A549 (cell line): ENCODE measurements around the gene THBS3. TPM values are rescaled to one million over a fixed set of nuclear protein-coding genes. Genes with fewer than 3 reads are reported as not detected.

Experiments used
- ATAC-seq, 2 experiments: fragments of 200-7000 bp in 1 of 2; fragments of >200 bp in 1 of 2; cut with Nextera tagmentation in 1 of 2; cut with Tn5 transposase in 1 of 2; 3 replicates each; pipeline versions ENCODE4 v1.8.0 to v1.9.1; 2018 to 2020; ENCODE audit warnings: mild to moderate bottlenecking in 1 of 2, moderate library complexity in 1 of 2
- CTCF ChIA-PET: fragments of 300-600 bp; sonication (Branson Sonifier 250); formaldehyde crosslinking; extraction: SDS; loops from one replicate; lab custom pipeline; 2021; ENCODE audit warnings: antibody characterized with exemption, inconsistent platforms; lab: Yijun Ruan, JAX
- POLR2A ChIA-PET: fragments of 350-600 bp; formaldehyde crosslinking; extraction: SDS; loops from one replicate; lab custom pipeline; 2021; ENCODE audit warnings: antibody characterized with exemption, inconsistent platforms; lab: Yijun Ruan, JAX
- DNase-seq, 2 experiments: peaks; one replicate each; pipeline versions ENCODE4 v3.0.0 to v3.0.0-alpha.2; 2011 to 2016; ENCODE audit warnings: low read depth in 1 of 2, low spot score in 1 of 2
- FAIRE-seq: peaks from 2 replicates; lab custom pipeline; 2011; peaks lifted over from hg19 to GRCh38; lab: Jason Lieb, UNC
- H3K27ac ChIP-seq, 2 experiments: fragments of >200 bp; sonication (Bioruptor Twin); formaldehyde crosslinking; 3 replicates each; pipeline ENCODE4 v1.5.1; 2016 to 2017
- H3K4me1 ChIP-seq: fragments of >200 bp; sonication (Bioruptor Twin); formaldehyde crosslinking; 3 replicates; pipeline ENCODE4 v1.6.1; 2016
- H3K4me2 ChIP-seq: fragments of >200 bp; sonication (Bioruptor Twin); formaldehyde crosslinking; 3 replicates; pipeline ENCODE4 v1.6.1; 2016
- H3K4me3 ChIP-seq: fragments of >200 bp; sonication (Bioruptor Twin); formaldehyde crosslinking; 3 replicates; pipeline ENCODE4 v1.5.1; 2016
- H3K9me3 ChIP-seq: fragments of >200 bp; sonication (Bioruptor Twin); formaldehyde crosslinking; 3 replicates; pipeline ENCODE4 v1.6.1; 2016
- BCL3 ChIP-seq: fragments of >200 bp; sonication (Bioruptor Twin); formaldehyde crosslinking; IDR thresholded peaks from 3 replicates; pipeline ENCODE4 v1.6.1; 2016
- CBX2 ChIP-seq: fragments of 200-600 bp; sonication (generic); IDR thresholded peaks from 2 replicates; pipeline ENCODE4 v1.6.1; 2016; ENCODE audit warnings: low read depth, mild to moderate bottlenecking, borderline replicate concordance
- CHD2 ChIP-seq: fragments of 150-350 bp; IDR thresholded peaks from 2 replicates; pipeline ENCODE4 v1.6.1; 2014; ENCODE audit warnings: low read length; ENCODE audit not compliant: partially characterized antibody
- CTCF ChIP-seq: fragments of >200 bp; sonication (Bioruptor Twin); formaldehyde crosslinking; IDR thresholded peaks from 3 replicates; pipeline ENCODE4 v1.5.1; 2016
- FOSB ChIP-seq: fragments of 250-450 bp; sonication (Bioruptor Pico); IDR thresholded peaks from 2 replicates; pipeline ENCODE4 v1.5.0; 2020; ENCODE audit warnings: mild to moderate bottlenecking, moderate library complexity
- FOSL2 ChIP-seq, 2 experiments: fragments of 450-650 bp in 1 of 2; fragments of >200 bp in 1 of 2; sonication (Bioruptor Twin) in 1 of 2; formaldehyde crosslinking; IDR thresholded peaks; 2 replicates each; pipeline versions ENCODE4 v1.5.0 to v1.6.1; 2016 to 2020; ENCODE audit warnings: mild to moderate bottlenecking in 1 of 2, moderate library complexity in 1 of 2
- GATA3 ChIP-seq: IDR thresholded peaks from 2 replicates; pipeline ENCODE4 v1.6.1; 2012; ENCODE audit warnings: borderline replicate concordance
- HES2 ChIP-seq: fragments of >200 bp; sonication (Bioruptor Twin); formaldehyde crosslinking; IDR thresholded peaks from 2 replicates; pipeline ENCODE4 v1.6.1; 2016
- HEYL ChIP-seq: fragments of 250-450 bp; sonication (Bioruptor Pico); IDR thresholded peaks from 2 replicates; pipeline ENCODE4 v1.8.0; 2021; ENCODE audit warnings: mild to moderate bottlenecking, moderate library complexity
- HOXA7 ChIP-seq: fragments of 250-450 bp; sonication (Bioruptor Pico); IDR thresholded peaks from 2 replicates; pipeline ENCODE4 v1.5.0; 2020; ENCODE audit warnings: mild to moderate bottlenecking, moderate library complexity
- MAFK ChIP-seq: fragments of 450-650 bp; IDR thresholded peaks from 2 replicates; pipeline ENCODE4 v1.6.1; 2014; ENCODE audit not compliant: partially characterized antibody
- NPAS2 ChIP-seq: fragments of 250-450 bp; sonication (Bioruptor Pico); IDR thresholded peaks from 2 replicates; pipeline ENCODE4 v1.8.0; 2022; ENCODE audit warnings: mild to moderate bottlenecking, moderate library complexity, borderline replicate concordance
- PHF8 ChIP-seq: fragments of 200-600 bp; sonication (generic); IDR thresholded peaks from 2 replicates; pipeline ENCODE4 v1.6.1; 2016; ENCODE audit warnings: low read depth, mild to moderate bottlenecking, antibody characterized with exemption, moderate library complexity, borderline replicate concordance
- RAD21 ChIP-seq, 2 experiments: fragments of >200 bp in 1 of 2; sonication (Bioruptor Twin) in 1 of 2; formaldehyde crosslinking in 1 of 2; IDR thresholded peaks in 1 of 2; conservative IDR thresholded peaks in 1 of 2; 2 replicates in 1 of 2; 3 replicates in 1 of 2; pipeline ENCODE4 v1.6.1; 2012 to 2018; ENCODE audit warnings: inconsistent platforms in 1 of 2
- RARB ChIP-seq: fragments of 250-450 bp; sonication (Bioruptor Pico); IDR thresholded peaks from 2 replicates; pipeline ENCODE4 v1.8.0; 2021; ENCODE audit warnings: mild to moderate bottlenecking, moderate library complexity
- RFX5 ChIP-seq: fragments of 450-650 bp; IDR thresholded peaks from 2 replicates; pipeline ENCODE4 v1.7.1; 2014; ENCODE audit warnings: antibody characterized with exemption, mild to moderate bottlenecking, moderate library complexity
- RNF2 ChIP-seq: fragments of 200-600 bp; sonication (generic); IDR thresholded peaks from 2 replicates; pipeline ENCODE4 v1.6.1; 2016; ENCODE audit warnings: low read depth, mild to moderate bottlenecking, antibody characterized with exemption, moderate library complexity, borderline replicate concordance
- SMC3 ChIP-seq: fragments of >200 bp; sonication (Bioruptor Twin); formaldehyde crosslinking; IDR thresholded peaks from 3 replicates; pipeline ENCODE4 v1.6.1; 2018; ENCODE audit warnings: inconsistent platforms
- SREBF2 ChIP-seq: fragments of 450-650 bp; IDR thresholded peaks from 2 replicates; pipeline ENCODE4 v1.6.1; 2014; ENCODE audit warnings: mild to moderate bottlenecking, moderate library complexity
- TFCP2L1 ChIP-seq: fragments of 250-450 bp; sonication (Bioruptor Pico); IDR thresholded peaks from 2 replicates; pipeline ENCODE4 v1.5.0; 2021; ENCODE audit warnings: mild to moderate bottlenecking
- ZC3H11A ChIP-seq: fragments of 450-650 bp; IDR thresholded peaks from 2 replicates; pipeline ENCODE4 v1.6.1; 2014; ENCODE audit warnings: antibody characterized with exemption, mild to moderate bottlenecking
- ZFP36 ChIP-seq: fragments of 450-650 bp; IDR thresholded peaks from 2 replicates; pipeline ENCODE4 v1.6.1; 2014; ENCODE audit warnings: borderline replicate concordance; ENCODE audit not compliant: partially characterized antibody
- WGBS: methylation state at CpG from one replicate; pipeline ENCODE4 v1.1.6; 2017; ENCODE audit errors: missing lambda C conversion rate; 5-methylcytosine and 5-hydroxymethylcytosine counted together
- polyA plus RNA-seq, 4 experiments: library from polyadenylated mRNA; depleted of rRNA in 3 of 4; stranded (reverse); fragments of >200 nt; fragmentation: RNase III in 1 of 4; extraction: RNeasy Plus Mini Kit Qiagen cat#74134 plus additional on column Dnase treatment in 1 of 4; gene quantifications; 2 replicates in 3 of 4; 3 replicates in 1 of 4; pipeline ENCODE4 v1.2.3, GENCODE V29; 2011 to 2017
- TF ChIP-seq, protein P1 (sequence below): IDR thresholded peaks from 2 replicates; pipeline ENCODE4 v1.6.1; 2012
- TF ChIP-seq, protein P2 (sequence below): fragments of 250-450 bp; sonication (Bioruptor Pico); IDR thresholded peaks from 2 replicates; pipeline ENCODE4 v1.5.0; 2020; ENCODE audit warnings: low read depth, mild to moderate bottlenecking, moderate library complexity
- TF ChIP-seq, protein P3 (sequence below): IDR thresholded peaks from 2 replicates; pipeline ENCODE4 v1.6.1; 2012; ENCODE audit warnings: low read depth, borderline replicate concordance

The THBS3 gene
- polyA plus RNA-seq, 2 of the 4 experiments (the other 2 are of a cell fraction): 12.1 to 13.8 TPM

DNA sequence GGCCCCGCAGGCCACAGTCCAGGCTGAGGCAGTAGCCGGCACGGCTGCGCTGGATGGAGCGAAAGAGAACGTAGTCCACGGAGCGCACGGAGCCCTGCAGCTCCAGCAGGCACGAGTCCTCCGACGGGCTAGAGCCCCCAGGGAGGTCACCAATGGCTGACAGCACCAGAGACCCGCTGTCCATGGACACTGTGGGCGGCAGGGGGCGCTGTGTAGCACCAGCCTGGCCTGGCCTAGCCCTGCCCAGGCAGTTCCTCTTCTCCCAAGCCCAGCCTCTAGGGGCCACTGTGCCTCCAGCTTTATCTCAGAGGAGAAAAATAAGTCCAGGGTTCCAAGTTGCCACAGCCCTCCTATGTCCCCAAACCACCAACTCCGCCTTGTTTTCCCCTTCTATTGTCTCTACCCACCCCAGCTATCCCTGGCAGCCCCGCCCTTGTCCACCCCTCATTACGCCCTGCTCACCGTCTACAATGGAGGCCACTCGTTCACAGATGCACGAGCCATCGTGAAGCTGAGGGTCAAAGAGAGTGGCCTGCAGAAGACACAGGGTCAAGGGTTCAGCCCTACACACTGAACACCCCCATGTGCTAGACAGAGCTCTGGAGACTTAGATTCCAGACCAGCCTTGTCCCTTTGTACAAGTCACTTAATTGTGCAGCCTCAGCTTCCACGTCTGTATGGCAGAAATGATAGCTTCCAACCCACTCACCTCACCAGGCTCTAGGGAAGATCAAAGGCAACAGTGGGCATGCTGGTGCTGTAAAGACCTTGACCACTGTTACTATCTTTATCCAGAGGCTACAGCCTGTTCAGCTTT lies 43.1 kb upstream of the THBS3 start:
- TF ChIP-seq HOXA7 (no peak), SMC3 (peak; percentile 87), CTCF (peak; percentile 99), NPAS2 (CRISPR knock-in tag) (no peak), SREBF2 (no peak), TFCP2L1 (no peak), HES2 (no peak), RAD21 (conservative IDR thresholded peaks at IDR 0.05 in 1 of 2, IDR thresholded peaks at IDR 0.05 in 1 of 2) (peak; percentile 88 to 90)
- TF ChIP-seq, protein P1, sequence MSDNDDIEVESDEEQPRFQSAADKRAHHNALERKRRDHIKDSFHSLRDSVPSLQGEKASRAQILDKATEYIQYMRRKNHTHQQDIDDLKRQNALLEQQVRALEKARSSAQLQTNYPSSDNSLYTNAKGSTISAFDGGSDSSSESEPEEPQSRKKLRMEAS: peak; percentile 65
- FAIRE-seq (no peak), DNase-seq (peak; percentile 91 to 98), ATAC-seq (peak; percentile 82 to 92)
- Histone ChIP-seq H3K4me3 (no peak overlapping the region), H3K4me1 (peaks cover 19% of the 10 kb centered on the region), H3K4me2 (peak overlapping the region; percentile 52; the same call in 2 of the 3 replicates), H3K9me3 (no peaks in the 10 kb centered on the region), H3K27ac (peak overlapping the region in 1 of 2 experiments; percentile 76; a peak in 3 of 6 replicates)
- CTCF ChIA-PET: interaction anchor here (0.6 to 10.4 kb wide), 80 partner anchors 10 to 1047 kb away, joined by 3 to 326 read pairs (median 5); partner anchors contain the start of genes ASH1L, CLK2, EFNA1 and FDPS
- POLR2A ChIA-PET: interaction anchor here (1.0 to 2.4 kb wide), 4 partner anchors 11 to 73 kb away, joined by 4 to 13 read pairs (median 10); partner anchors contain the start of genes CLK2, MTX1, SCAMP3 and THBS3
- WGBS: 32% methylated on average over 14 of the region's 23 CpGs

- no peak for DNase-seq
- FAIRE-seq: no peak
- ChIA-PET CTCF (interaction anchor here (0.6 to 10.4 kb wide), 63 partner anchors 9 to 1048 kb away, joined by 3 to 326 read pairs (median 6); partner anchors contain the start of genes ASH1L, CLK2, FDPS and HCN3), POLR2A (interaction anchor here (1.0 to 2.4 kb wide), 4 partner anchors 12 to 74 kb away, joined by 4 to 13 read pairs (median 10); partner anchors contain the start of genes CLK2, MTX1, SCAMP3 and THBS3)
- Histone ChIP-seq H3K4me2 (peak overlapping the region; percentile 52; the same call in 2 of the 3 replicates), H3K27ac (peak overlapping the region in 1 of 2 experiments; percentile 76; a peak in 3 of 6 replicates), H3K4me3 (no peak overlapping the region), H3K4me1 (peaks cover 17% of the 10 kb centered on the region), H3K9me3 (no peaks in the 10 kb centered on the region)
- ATAC-seq: no peak; a peak in 3 of 6 replicates
- WGBS: 83% methylated on average over 6 of the region's 28 CpGs
- TF ChIP-seq, protein P2, sequence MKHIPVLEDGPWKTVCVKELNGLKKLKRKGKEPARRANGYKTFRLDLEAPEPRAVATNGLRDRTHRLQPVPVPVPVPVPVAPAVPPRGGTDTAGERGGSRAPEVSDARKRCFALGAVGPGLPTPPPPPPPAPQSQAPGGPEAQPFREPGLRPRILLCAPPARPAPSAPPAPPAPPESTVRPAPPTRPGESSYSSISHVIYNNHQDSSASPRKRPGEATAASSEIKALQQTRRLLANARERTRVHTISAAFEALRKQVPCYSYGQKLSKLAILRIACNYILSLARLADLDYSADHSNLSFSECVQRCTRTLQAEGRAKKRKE (CRISPR knock-in tag): no peak
- no peak for TF ChIP-seq RNF2
- no peak for TF ChIP-seq HEYL (CRISPR knock-in tag)
- no peak for TF ChIP-seq FOSB (CRISPR knock-in tag)
- TF ChIP-seq FOSL2 (IDR thresholded peaks at IDR 0.05): no peak
- no peak for TF ChIP-seq FOSL2 (CRISPR knock-in tag; IDR thresholded peaks at IDR 0.05)
- TF ChIP-seq PHF8: no peak
- no peak for TF ChIP-seq RARB (CRISPR knock-in tag)
- TF ChIP-seq MAFK: no peak
- TF ChIP-seq NPAS2 (CRISPR knock-in tag): no peak
- TF ChIP-seq BCL3: no peak
- no peak for TF ChIP-seq HES2
- no peak for TF ChIP-seq CBX2
- TF ChIP-seq SREBF2: no peak
- TF ChIP-seq RFX5: no peak
- TF ChIP-seq, protein P1: no peak
- no peak for TF ChIP-seq ZFP36
- no peak for TF ChIP-seq CHD2
- TF ChIP-seq, protein P3, sequence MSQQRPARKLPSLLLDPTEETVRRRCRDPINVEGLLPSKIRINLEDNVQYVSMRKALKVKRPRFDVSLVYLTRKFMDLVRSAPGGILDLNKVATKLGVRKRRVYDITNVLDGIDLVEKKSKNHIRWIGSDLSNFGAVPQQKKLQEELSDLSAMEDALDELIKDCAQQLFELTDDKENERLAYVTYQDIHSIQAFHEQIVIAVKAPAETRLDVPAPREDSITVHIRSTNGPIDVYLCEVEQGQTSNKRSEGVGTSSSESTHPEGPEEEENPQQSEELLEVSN: no peak
- TF ChIP-seq ZC3H11A: no peak
- TF ChIP-seq GATA3: no peak
Measured at GRCh38 chr1:155250246-155250632, 42.5 kb upstream of the THBS3 start.
